Inferior parietal cortex (tissue), 1 donor: ENCODE measurements around the gene PLCXD3.

Experiments used
- DNase-seq: peaks from one replicate; pipeline ENCODE4 v3.0.0-alpha.2; 2016; ENCODE audit errors: extremely low spot score

Gene PLCXD3

GRCh38 chr5:41510176-41510831 is at the start of gene PLCXD3:
PLCXD3 (minus strand) TSS chr5:41510601; CDS start chr5:41510526, 75 bp downstream.
- DNase-seq, result peak; percentile 11

GRCh38 chr5:41559184-41559583 is 48.8 kb upstream of the PLCXD3 start:
- DNase-seq, result peak; percentile 29

- no peak for DNase-seq
Observed at GRCh38 chr5:41558295-41558694, 47.9 kb upstream of the PLCXD3 start.

GRCh38 chr5:41547991-41548390 is 37.6 kb upstream of the PLCXD3 start:
- no peak for DNase-seq

- no peak for DNase-seq
Observed at GRCh38 chr5:41542183-41542582, 31.8 kb upstream of the PLCXD3 start.

GRCh38 chr5:41539454-41539853 is 29.1 kb upstream of the PLCXD3 start:
- no peak for DNase-seq

- no peak for DNase-seq
Observed at GRCh38 chr5:41537581-41537980, 27.2 kb upstream of the PLCXD3 start.

- no peak for DNase-seq
Observed at GRCh38 chr5:41532485-41532884, 22.1 kb upstream of the PLCXD3 start.

- no peak for DNase-seq
Observed at GRCh38 chr5:41527201-41527779, 16.9 kb upstream of the PLCXD3 start.

GRCh38 chr5:41526699-41527098 is 16.3 kb upstream of the PLCXD3 start:
- no peak for DNase-seq

- DNase-seq, result no peak
Observed at GRCh38 chr5:41524174-41524573, 13.8 kb upstream of the PLCXD3 start.

- no peak for DNase-seq
Observed at GRCh38 chr5:41522193-41522786, 11.9 kb upstream of the PLCXD3 start.

- no peak for DNase-seq
Observed at GRCh38 chr5:41519801-41520200, 9.4 kb upstream of the PLCXD3 start.

- no peak for DNase-seq
Observed at GRCh38 chr5:41517909-41518308, 7.5 kb upstream of the PLCXD3 start.

- DNase-seq, result no peak
Observed at GRCh38 chr5:41511241-41511640, 840 bp upstream of the PLCXD3 start.

- no peak for DNase-seq
Observed at GRCh38 chr5:41509399-41510175, 814 bp downstream of the PLCXD3 start.

GRCh38 chr5:41508696-41509398 is 1.6 kb downstream of the PLCXD3 start:
- no peak for DNase-seq

- no peak for DNase-seq
Observed at GRCh38 chr5:41508186-41508585, 2.2 kb downstream of the PLCXD3 start.

GRCh38 chr5:41507501-41507900 is 2.9 kb downstream of the PLCXD3 start:
- no peak for DNase-seq

GRCh38 chr5:41503860-41504259 is 6.5 kb downstream of the PLCXD3 start:
- no peak for DNase-seq

- DNase-seq, result no peak
Observed at GRCh38 chr5:41503310-41503709, 7.1 kb downstream of the PLCXD3 start.
